HAP-1 (cell line): ENCODE data around the gene NMNAT2.
"Not testable (repeated sequence)": the region's sequence is repeated elsewhere in the genome, so short reads cannot be mapped to it uniquely, and the experiment has no call there.

Experiments
- DNase-seq, 2 experiments: peaks; one replicate each; pipeline ENCODE4 v3.0.0-alpha.2; 2016 to 2020; ENCODE audit warnings: low spot score in 2 of 2
- H3K27me3 ChIP-seq: fragments of 250-450 bp; sonication (Bioruptor Pico); 2 replicates; pipeline ENCODE4 v1.5.1; 2020; ENCODE audit warnings: low read depth, mild to moderate bottlenecking, moderate library complexity
- H3K36me3 ChIP-seq: fragments of 250-450 bp; sonication (Bioruptor Pico); replicated peaks from 2 replicates; pipeline ENCODE4 v1.5.1; 2020; ENCODE audit warnings: mild to moderate bottlenecking
- H3K4me1 ChIP-seq: fragments of 250-450 bp; sonication (Bioruptor Pico); 2 replicates; pipeline ENCODE4 v1.5.1; 2020; ENCODE audit warnings: mild to moderate bottlenecking
- H3K4me3 ChIP-seq: fragments of 250-450 bp; sonication (Bioruptor Pico); 2 replicates; pipeline ENCODE4 v1.5.1; 2020; ENCODE audit warnings: mild to moderate bottlenecking, moderate library complexity
- H3K9me3 ChIP-seq: fragments of 250-450 bp; sonication (Bioruptor Pico); 2 replicates; pipeline ENCODE4 v1.5.1; 2020; ENCODE audit warnings: mild to moderate bottlenecking, moderate library complexity
- in situ Hi-C: fragments of 300-500 bp; cut with MboI; formaldehyde crosslinking; loops from 3 replicates; pipeline ENCODE4 v1.14.3; 2020; ENCODE audit warnings: low sequenced_read_pairs, inconsistent platforms, mixed read lengths

The NMNAT2 gene

GRCh38 chr1:183407474-183407873, 10.7 kb downstream of the NMNAT2 start:
- no peak for DNase-seq
- Histone ChIP-seq H3K27me3 (no peaks in the 10 kb centered on the region), H3K4me3 (no peak overlapping the region), H3K36me3 (no peaks in the 10 kb centered on the region), H3K4me1 (peaks cover 34% of the 10 kb centered on the region), H3K9me3 (no peaks in the 10 kb centered on the region)
- in situ Hi-C loops: no loop called here

GRCh38 chr1:183404476-183404875, 13.7 kb downstream of the NMNAT2 start:
- in situ Hi-C loops: no loop called here
- H3K9me3 ChIP-seq: no peaks in the 10 kb centered on the region
- peaks cover 37% of the 10 kb centered on the region for H3K4me1 ChIP-seq
- no peaks in the 10 kb centered on the region for H3K27me3 ChIP-seq
- H3K36me3 ChIP-seq: no peaks in the 10 kb centered on the region
- H3K4me3 ChIP-seq: no peak overlapping the region
- peak in 1 of 2 experiments; percentile 26 for DNase-seq

- Histone ChIP-seq H3K4me3 (peak overlapping the region; percentile 7), H3K36me3 (no peaks in the 10 kb centered on the region), H3K9me3 (no peaks in the 10 kb centered on the region), H3K27me3 (no peaks in the 10 kb centered on the region), H3K4me1 (peaks cover 37% of the 10 kb centered on the region)
- in situ Hi-C loops: no loop called here
- DNase-seq: peak; percentile 77 to 99
These were observed 14.7 kb downstream of the NMNAT2 start for GRCh38 chr1:183403498-183403897.

- in situ Hi-C loops, DNase-seq, H3K36me3 ChIP-seq, H3K4me3 ChIP-seq, H3K9me3 ChIP-seq, H3K27me3 ChIP-seq: not testable (repeated sequence)
- peaks cover 37% of the 10 kb centered on the region for H3K4me1 ChIP-seq
These were observed 16.6 kb downstream of the NMNAT2 start for GRCh38 chr1:183401565-183401964.

- H3K4me3 ChIP-seq: no peak overlapping the region
- no peaks in the 10 kb centered on the region for H3K4me1 ChIP-seq
- in situ Hi-C loops: no loop called here
- H3K9me3 ChIP-seq: no peaks in the 10 kb centered on the region
- no peak for DNase-seq
- H3K36me3 ChIP-seq: no peaks in the 10 kb centered on the region
- H3K27me3 ChIP-seq: no peaks in the 10 kb centered on the region
These were observed 23.7 kb downstream of the NMNAT2 start for GRCh38 chr1:183394435-183394834.

GRCh38 chr1:183391863-183392262, 26.3 kb downstream of the NMNAT2 start:
- Histone ChIP-seq H3K9me3 (no peaks in the 10 kb centered on the region), H3K36me3 (no peaks in the 10 kb centered on the region), H3K27me3 (no peaks in the 10 kb centered on the region), H3K4me1 (peaks cover 8% of the 10 kb centered on the region), H3K4me3 (no peak overlapping the region)
- DNase-seq: no peak
- in situ Hi-C loops: no loop called here

- no peaks in the 10 kb centered on the region for H3K9me3 ChIP-seq
- no peak overlapping the region for H3K4me3 ChIP-seq
- DNase-seq: no peak
- H3K36me3 ChIP-seq: no peaks in the 10 kb centered on the region
- no peaks in the 10 kb centered on the region for H3K27me3 ChIP-seq
- H3K4me1 ChIP-seq: peaks cover 8% of the 10 kb centered on the region
- in situ Hi-C loops: no loop called here
These were observed 27.6 kb downstream of the NMNAT2 start for GRCh38 chr1:183390561-183390960.

- no peaks in the 10 kb centered on the region for H3K9me3 ChIP-seq
- H3K4me3 ChIP-seq: no peak overlapping the region
- H3K4me1 ChIP-seq: peaks cover 8% of the 10 kb centered on the region
- in situ Hi-C loops: no loop called here
- no peaks in the 10 kb centered on the region for H3K27me3 ChIP-seq
- no peaks in the 10 kb centered on the region for H3K36me3 ChIP-seq
- peak in 1 of 2 experiments; percentile 13 for DNase-seq
These were observed 29.4 kb downstream of the NMNAT2 start for GRCh38 chr1:183388735-183389134.

- H3K4me1 ChIP-seq: peaks cover 8% of the 10 kb centered on the region
- no peaks in the 10 kb centered on the region for H3K27me3 ChIP-seq
- no peaks in the 10 kb centered on the region; the same call in 1 of the 2 replicates for H3K9me3 ChIP-seq
- H3K36me3 ChIP-seq: no peaks in the 10 kb centered on the region
- in situ Hi-C loops: no loop called here
- DNase-seq: no peak
- no peak overlapping the region for H3K4me3 ChIP-seq
These were observed 32.6 kb downstream of the NMNAT2 start for GRCh38 chr1:183385340-183386144.

GRCh38 chr1:183379951-183380350, 38.2 kb downstream of the NMNAT2 start:
- Histone ChIP-seq H3K27me3 (no peaks in the 10 kb centered on the region), H3K36me3 (no peaks in the 10 kb centered on the region), H3K4me1 (no peaks in the 10 kb centered on the region), H3K9me3 (no peaks in the 10 kb centered on the region; the same call in 1 of the 2 replicates), H3K4me3 (no peak overlapping the region)
- in situ Hi-C loops: no loop called here
- no peak for DNase-seq

- in situ Hi-C loops: no loop called here
- H3K4me1 ChIP-seq: no peaks in the 10 kb centered on the region
- no peak for DNase-seq
- no peak overlapping the region for H3K4me3 ChIP-seq
- no peaks in the 10 kb centered on the region for H3K27me3 ChIP-seq
- H3K36me3 ChIP-seq: no peaks in the 10 kb centered on the region
- H3K9me3 ChIP-seq: no peaks in the 10 kb centered on the region
These were observed 42.8 kb downstream of the NMNAT2 start for GRCh38 chr1:183375381-183375780.

- Histone ChIP-seq H3K4me3 (no peak overlapping the region), H3K36me3 (no peaks in the 10 kb centered on the region), H3K9me3 (no peaks in the 10 kb centered on the region), H3K4me1 (no peaks in the 10 kb centered on the region), H3K27me3 (no peaks in the 10 kb centered on the region)
- no peak for DNase-seq
- in situ Hi-C loops: no loop called here
These were observed 43.4 kb downstream of the NMNAT2 start for GRCh38 chr1:183374825-183375224.

GRCh38 chr1:183372586-183373230, 45.5 kb downstream of the NMNAT2 start:
- Histone ChIP-seq H3K36me3 (no peaks in the 10 kb centered on the region), H3K9me3 (no peaks in the 10 kb centered on the region), H3K4me3 (no peak overlapping the region), H3K4me1 (no peaks in the 10 kb centered on the region; the same call in 1 of the 2 replicates), H3K27me3 (no peaks in the 10 kb centered on the region)
- in situ Hi-C loops: no loop called here
- no peak for DNase-seq

- H3K27me3 ChIP-seq: no peaks in the 10 kb centered on the region
- H3K4me3 ChIP-seq: no peak overlapping the region
- DNase-seq: no peak
- no peaks in the 10 kb centered on the region for H3K9me3 ChIP-seq
- H3K36me3 ChIP-seq: no peaks in the 10 kb centered on the region
- in situ Hi-C loops: no loop called here
- no peaks in the 10 kb centered on the region; the same call in 1 of the 2 replicates for H3K4me1 ChIP-seq
These were observed 47.7 kb downstream of the NMNAT2 start for GRCh38 chr1:183370399-183371058.
